G401 (cell line): ENCODE results near the gene FAM120A. TPM values are rescaled to one million over a fixed set of nuclear protein-coding genes. Genes with fewer than 3 reads are reported as not detected.
A peak's percentile ranks its signal among the peaks of the same experiment; 100 is the strongest.

ENCODE experiments used
- DNase-seq: peaks from one replicate; pipeline ENCODE4 v3.0.0-alpha.2; 2015; ENCODE audit warnings: low spot score
- in situ Hi-C: cut with HindIII; loops from 2 replicates; pipeline ENCODE4 v1.10.0; 2016; ENCODE audit warnings: low sequenced_read_pairs, mixed read lengths
- total RNA-seq: library from RNA; depleted of rRNA; stranded (reverse); fragments of >200 nt; shearing (Covaris generic); gene quantifications from 2 replicates; pipeline ENCODE4 v1.2.3, GENCODE V29; 2014

FAM120A gene
- total RNA-seq, 1 experiment from 2014 or later, result 37.6 TPM

DNA sequence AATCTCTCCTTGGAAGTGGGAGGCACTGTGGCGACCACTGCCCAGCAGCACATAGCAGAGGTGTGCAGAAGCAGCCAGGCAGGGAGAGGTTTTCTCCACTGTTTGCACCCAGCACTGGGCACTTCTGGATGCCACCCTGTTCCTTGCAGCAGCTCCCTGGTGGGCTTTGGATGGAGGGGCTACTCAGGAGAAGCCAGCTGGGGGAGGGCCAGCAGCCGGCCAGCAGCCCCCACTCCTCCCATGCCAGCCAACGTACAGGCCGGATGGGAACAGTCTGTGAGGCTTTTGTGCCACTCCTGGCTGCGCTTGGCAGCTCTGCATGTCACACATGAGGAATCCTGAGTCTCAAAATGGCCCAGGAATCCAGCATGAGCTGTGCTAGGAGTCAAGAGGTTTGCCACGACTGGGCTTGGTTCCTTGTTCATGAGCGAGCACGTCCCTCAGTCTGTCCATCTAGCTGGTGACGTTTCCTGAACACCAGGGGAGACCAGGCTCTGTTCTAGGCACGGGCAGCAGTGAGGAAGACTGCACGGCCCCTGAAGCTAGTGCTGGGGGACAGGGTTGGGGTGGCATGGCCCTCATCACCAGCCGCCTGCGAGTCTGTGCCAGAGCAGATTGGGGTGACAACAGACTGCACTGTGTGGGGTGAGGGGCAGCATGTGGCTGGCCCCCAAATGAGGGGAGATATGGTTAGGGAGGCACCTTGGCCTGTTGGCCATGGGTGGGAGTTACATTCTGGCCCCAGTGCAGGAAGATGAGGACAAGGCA is 135.0 kb downstream of the FAM120A start:
- in situ Hi-C loops, result no loop called here
- peak; percentile 35 for DNase-seq

DNA sequence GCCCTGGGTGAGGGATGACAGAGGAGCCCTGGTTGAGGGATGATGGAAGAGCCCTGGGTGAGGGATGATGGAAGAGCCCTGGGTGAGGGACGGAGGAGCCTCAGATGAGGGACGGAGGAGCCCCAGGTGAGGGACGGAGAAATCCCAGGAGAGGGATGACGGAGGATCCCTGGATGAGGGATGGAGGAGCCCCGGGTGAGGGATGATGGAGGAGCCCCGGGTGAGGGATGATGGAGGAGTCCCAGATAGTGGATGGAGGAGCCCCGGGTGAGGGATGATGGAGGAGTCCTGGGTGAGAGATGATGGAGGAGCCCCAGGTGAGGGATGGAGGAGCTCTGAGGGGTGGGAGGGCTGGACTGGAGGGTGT is 135.8 kb downstream of the FAM120A start:
- in situ Hi-C loops, result no loop called here
- DNase-seq, result no peak

DNA sequence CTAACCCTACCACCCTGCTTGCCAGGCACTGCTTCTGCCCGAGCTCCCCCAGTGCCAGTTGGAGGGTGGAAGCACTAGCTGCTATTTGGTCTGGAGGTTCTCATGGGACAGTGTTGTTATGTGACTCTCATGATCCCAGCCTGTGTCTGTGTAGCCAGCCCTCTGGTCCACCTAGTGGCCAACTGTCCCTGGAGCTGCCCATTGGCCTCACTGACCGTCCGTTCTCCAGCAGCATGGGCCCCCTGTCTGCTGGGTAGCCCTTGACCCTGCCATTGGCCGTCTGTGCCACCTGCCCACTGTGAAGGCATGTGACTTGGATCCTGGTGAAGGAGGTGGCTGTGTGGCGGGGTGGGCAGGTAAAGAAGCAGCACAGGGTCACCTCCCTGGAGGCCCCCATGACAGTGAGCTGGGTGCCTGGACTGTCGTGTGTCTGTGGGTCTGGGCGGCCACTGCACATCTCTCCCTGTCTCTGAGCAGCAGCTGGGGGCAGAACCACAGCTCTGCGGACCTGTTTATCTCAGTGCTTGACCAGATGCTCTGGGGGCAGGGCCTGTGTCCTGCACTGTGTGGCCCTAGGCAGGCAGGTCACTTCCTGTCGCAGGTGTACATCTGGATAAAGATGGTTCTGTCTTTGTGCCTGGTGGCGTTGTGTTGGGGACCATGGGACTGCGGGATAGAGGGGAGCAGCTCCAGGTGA is 136.3 kb downstream of the FAM120A start:
- DNase-seq, result peak; percentile 30
- in situ Hi-C loops, result no loop called here

DNA sequence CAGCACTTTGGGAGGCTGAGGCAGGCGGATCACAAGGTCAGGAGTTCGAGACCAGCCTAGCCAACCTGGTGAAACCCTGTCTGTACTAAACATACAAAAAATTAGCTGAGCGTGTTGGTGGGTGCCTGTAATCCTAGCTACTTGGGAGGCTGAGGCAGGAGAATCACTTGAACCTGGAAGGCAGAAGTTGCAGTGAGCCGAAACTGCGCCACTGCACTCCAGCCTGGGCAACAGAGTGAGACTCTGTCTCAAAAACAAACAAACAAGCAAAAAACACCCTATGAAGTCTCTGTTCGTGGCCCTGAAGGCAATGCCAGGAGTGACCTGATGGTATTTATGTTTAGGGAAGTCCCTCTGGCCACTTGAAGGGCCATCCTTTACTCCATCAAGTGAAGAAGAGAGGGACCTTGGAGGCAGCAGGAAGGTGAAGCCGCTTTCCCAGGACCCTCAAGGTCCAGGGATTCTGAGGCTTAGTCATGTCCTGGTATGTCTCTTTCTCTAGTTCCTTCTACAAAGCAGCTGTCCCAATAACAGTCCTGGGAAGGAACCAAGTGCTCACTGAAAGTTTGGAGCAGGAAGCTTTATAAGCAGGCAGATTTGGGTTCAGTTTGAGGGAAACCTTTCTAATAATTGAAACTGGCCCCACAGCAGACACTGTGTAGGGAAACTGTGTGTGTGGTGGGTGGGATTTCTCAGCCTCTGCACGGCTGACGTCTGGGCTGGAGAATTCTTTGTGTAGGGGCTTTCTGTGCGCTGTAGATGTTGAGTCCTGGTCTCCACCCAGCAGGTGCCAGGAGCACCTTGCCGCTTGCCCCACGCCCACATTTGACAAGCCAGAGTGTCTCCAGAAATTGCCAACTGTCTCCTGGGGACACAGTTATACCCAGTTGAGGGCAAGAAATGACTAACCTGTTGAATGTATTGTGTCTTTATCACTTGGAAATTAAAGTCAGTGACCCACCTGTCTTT is 137.4 kb downstream of the FAM120A start:
- DNase-seq, result no peak

DNA sequence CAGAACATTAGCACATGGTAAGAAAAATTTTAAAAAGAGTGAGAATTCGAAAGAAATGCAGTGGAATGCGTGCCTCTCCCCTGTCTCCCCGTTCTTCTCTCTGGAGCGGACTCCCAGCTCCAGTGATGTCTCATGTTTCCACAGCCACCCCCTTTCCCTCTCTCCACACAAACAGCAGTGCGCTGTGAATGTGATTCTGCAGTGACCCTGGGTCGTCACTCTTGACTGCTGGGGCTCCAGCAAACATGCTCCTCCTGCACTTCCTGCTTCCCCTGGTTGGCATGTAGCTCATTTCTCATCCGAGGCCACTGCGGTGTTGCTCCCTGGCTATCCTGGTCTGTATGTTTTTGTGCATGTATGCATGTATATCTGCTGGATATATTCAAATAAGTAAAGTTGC is 138.2 kb downstream of the FAM120A start:
- in situ Hi-C loops, result no loop called here
- DNase-seq, result no peak

More for the DNA sequence above, 137.4 kb downstream of the FAM120A start:
- in situ Hi-C loops, result no loop called here

DNA sequence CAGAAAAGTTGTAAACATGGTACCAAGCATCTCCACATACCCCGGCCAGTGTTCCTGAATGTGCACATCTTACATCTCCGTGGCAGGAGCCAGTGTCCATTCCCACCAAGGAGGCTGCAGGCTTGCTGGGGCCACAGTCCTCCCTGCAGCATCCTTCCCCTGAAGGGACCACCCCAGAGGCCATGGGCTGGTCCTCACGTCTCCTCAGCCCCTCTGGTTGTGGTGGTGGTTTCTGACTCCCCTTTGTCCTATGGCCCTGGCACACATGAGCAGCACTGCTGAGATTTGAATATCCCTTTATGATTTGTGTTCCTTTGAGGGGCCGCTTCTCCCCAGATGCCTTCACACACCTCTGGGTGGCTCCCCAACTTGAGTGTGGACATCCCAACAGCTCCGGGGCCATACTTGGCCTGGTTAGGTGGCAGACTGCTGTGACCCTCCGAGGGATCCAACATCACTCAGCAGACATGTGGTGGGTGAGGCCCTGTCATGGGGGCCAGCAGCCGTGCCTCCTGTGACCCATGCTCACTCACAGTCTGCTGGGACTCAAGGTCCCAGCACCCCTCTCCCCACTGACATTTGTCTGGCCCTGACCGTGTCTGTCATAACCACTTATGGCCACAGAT is 139.2 kb downstream of the FAM120A start:
- DNase-seq, result no peak
- in situ Hi-C loops, result no loop called here

DNA sequence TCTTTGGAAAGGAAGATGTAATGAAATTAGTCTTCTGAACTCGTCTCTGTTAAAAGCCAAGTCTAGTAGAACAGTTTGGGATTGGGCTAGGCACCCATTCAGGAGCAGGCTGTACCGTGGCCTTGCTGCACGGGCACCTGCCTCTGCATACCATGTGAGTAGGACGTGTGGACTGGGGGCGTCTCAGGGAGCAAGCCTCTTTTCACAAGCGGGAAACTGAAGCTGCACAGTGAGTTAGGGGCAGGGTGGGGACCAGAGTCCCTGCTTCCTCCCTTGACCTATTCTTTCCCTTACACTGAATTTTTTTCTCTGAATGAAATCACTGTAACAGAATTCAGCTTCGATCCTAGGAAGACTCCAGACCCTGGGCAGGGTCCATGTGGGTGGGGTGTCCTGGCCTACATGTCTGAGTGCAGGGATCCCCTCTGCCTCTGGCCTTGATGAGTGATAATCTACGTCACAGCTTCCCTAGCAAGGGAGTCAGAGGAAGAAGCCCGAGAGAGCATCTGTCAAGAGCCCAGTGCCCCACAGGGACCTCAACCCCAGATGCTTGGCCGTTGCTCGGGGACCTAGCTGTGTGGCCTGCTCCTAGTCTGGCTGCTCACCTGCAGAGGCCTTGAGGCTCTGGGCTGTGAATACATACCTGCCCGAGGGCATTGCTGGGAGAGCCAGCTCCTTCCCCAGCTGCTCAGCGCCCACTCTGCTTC is 140.0 kb downstream of the FAM120A start:
- DNase-seq, result no peak
- in situ Hi-C loops, result no loop called here

DNA sequence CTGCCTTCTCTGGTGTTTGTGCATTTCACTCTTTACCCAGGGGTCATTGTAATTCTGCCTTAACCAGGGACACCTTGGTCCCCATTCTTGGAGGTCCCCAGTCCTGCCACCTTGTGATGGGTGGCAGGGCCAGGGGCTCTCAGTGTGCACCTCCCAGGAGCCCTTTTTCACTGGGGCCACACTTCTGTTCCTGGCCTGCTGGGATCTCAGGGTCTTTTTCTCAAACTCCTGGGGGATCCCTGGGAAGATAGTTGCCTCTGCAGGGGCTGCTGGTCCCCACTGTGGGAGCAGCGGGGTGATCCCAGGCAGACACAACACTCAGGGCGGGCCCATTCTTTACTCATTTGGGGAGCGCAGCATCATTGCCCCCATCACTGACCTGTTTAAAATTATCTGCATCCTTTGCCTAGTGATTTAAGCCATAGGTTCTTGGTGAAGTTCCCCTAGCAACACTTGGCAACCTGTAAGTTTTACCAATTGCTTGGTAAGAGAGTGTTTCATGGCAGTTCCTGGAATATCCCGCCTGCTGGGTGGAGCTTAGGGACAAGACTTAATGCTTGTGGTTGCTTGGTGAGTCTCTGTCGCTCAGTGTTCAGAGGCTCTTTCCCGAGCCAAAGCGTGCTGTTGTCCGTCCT is 140.6 kb downstream of the FAM120A start:
- DNase-seq, result no peak
- in situ Hi-C loops, result no loop called here

DNA sequence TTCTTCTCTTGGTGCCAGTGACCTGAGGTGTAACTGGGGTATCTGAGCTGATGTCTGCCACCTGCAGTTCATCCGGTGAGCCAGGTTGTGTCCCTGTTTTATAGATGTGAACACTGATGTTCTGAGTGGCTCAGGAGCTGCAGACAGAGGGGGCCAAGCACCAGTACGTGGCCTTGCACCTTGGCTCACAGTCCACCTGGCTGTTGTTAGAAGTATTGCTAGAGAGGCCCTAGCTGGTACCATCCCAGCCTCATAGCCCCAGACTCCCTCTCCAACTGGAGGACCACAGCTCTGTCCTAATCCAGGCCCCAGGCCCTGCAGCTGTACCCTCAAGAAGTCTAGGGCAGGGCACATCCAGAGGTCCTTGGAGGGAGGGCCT is 141.1 kb downstream of the FAM120A start:
- peak; percentile 54 for DNase-seq
- in situ Hi-C loops, result no loop called here

DNA sequence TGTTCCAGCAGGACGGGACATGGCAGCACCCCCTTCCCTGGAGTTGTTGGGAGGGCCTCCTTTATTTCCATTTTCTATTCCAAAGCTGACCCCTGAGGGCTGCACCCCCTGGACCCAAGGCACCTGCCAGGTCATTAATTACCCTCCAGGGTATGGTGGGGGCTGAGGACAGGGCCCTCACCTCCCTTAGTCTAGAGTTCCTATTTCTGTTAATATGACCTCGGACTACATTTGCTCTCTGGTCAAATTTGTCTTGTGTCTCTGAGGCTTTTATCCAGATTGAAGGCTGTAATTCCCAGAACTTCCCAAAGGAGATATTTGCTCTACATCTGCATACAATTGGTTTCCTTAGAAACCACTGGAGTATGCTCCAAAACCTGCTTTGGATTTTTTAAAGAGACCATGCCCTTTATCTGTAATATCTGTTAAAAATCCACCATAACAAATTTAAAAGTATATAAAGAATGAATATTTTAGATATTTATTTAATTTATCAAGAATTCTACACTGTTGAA is 141.7 kb downstream of the FAM120A start:
- in situ Hi-C loops, result no loop called here
- no peak for DNase-seq

DNA sequence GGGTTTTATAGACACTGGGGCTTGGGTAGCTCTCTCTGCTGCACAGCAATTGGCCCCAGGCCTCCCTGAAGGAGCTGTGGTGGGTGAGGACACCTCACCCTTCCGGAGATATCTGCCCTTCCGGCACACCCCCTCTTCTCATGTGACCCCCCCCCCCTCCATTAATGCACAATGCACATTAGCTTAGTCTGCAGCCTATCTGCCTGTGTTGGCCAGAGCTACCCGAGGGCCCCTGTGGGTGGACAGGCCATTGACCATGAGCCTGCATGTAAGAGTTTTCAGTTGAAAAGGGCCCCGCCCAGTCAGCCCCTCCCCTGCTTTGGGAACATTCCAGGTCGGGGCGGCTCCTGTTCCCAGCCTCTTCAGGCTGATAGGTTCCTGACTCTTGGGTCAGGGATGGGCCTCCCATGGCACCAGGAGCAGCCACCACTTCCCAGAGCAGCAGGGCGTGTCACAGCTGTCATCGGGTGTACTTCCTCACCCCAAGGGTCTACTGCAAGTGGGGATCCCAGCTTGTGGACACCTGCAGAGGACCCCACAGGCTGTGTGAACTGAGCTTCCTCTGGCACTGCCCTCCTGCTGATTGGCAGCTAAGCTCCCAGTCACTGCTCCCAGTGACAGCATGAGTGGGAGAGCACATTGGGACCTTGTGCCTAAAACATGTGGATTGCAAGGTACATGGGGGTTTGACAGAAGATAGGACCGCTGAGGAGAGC is 142.7 kb downstream of the FAM120A start:
- DNase-seq, result no peak
- in situ Hi-C loops, result no loop called here

DNA sequence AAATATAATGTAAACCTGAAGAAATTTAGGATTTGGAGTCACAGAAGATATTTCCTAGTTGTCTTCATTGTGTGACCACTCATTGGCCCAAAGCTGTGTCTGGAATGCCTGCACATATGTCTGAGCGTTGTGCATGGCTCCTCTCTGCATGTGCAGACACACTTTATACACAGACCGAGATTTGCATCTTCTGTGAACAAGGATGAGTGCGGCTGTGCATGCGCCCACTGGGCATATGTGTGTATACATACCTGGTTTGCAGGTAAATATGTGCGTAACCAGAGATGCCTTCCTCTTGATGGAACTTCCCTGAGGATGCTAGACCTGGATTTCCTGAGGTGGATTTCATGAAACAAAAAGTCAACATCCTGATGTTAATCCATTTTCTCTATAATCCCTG is 144.0 kb downstream of the FAM120A start:
- DNase-seq, result no peak
- in situ Hi-C loops, result no loop called here

DNA sequence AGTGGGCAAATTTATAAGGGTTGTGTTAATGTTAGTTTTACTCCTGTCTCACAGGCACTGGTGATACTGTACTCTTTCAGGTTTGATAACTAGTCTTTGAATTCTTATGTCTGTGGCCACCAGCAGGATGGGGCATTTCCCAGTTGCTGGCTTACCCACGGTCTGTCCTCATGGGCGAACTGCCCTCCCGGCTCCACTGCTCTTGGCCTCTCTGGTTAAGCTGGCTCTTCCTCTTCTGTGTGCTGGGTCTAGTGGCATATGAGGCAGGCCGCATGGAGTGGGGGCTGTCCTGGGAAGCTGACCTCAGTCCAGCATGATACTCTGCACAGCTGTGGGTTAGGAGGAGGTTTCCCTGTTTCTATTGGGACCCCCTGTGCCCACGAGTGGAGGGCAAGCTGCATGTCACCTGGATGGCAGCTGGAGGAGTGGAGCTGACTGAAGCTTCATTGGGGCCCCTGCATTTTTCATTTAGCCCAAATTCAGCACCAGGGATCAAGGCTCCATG is 144.4 kb downstream of the FAM120A start:
- in situ Hi-C loops, result no loop called here
- DNase-seq, result no peak

DNA sequence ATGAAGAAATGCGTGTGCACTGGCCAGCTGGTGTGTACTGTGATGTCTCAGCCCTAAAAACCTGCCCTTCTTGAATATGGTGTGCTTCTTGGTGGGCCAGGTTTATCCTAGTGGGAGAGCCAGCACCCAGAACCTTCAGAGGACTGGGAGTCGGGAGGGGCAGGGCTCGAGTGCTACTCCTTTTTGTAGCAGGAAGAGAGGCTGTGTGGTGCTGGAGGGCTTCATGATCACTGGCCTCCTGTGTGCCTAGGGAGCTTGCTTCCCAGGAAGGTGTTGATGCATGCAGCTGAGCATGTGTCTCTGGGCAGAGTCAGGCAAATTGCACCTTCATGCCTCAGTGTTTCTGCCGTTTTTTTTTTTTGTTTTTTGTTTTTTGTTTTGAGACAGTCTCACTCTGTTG is 144.9 kb downstream of the FAM120A start:
- DNase-seq, result no peak
- in situ Hi-C loops, result no loop called here

DNA sequence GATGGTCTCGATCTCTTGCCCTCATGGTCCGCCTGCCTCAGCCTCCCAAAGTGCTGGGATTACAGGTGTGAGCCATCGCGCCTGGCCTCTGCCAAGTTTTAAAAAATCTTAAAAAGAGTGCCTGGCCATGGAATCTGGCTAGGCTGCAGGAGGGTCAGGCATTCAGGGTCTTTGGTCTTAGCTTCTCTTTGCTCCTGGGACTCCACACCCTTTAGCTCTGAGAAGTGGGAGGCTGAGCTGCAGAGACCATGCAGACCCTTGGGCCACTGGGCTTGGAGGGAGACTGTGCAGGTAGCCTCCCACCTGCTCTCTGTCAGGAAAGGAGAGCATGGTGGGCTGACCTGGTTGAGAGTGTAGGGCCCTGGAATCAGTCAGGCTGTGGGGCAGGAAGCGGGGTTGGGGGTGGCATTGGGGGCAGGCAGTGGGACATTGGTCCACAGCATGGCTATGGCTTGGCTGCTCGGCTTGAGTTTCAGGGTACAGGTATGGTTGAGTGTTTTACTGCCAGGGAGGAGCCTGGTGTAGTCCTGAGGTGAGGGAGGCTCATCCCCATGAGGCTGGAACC is 145.7 kb downstream of the FAM120A start:
- DNase-seq, result no peak
- in situ Hi-C loops, result no loop called here

DNA sequence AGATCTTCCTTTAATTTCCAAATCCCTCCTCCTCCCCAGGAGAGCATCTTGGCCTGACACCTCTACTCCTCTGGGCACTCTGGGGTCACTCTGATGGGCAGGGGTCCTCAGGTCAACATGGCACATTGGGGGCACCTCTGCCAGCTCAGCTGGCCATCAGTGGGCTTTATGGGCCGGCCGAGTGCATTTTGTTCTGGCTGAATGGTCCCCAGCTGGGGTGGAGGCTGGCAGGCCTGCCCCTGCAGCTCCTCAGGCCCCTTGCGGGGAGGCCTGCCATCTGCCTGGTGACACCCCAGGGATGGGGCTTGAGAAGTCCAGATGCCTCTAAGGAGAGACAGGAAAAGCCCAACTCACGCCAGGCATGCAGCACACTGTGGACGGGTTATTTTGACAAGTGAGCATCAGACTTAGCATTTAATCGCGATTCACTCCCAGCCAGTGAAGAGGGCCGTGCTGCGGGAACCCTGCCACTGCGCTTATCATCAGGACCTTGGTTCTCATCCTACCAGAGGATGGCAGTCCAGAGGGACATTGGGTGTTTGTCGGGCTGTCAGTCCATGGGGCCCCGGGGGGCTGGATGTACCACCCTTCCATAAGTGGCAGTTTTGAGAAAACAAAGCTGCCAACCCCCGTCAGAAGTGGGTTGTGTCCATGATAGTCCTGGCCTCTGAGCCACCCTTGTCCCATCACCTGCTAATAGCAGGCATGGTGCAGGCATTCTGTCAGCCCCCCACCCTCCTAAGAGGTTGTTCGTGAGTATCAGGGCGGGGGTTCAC is 146.6 kb downstream of the FAM120A start:
- DNase-seq, result peak; percentile 64
- in situ Hi-C loops, result no loop called here
